Large intestine (tissue), 3 donors: ENCODE measurements around the gene EN1. TPM values are rescaled to one million over a fixed set of nuclear protein-coding genes. Genes with fewer than 3 reads are reported as not detected.

ENCODE experiments used
- DNase-seq, 2 donors: peaks; one replicate each; pipeline versions ENCODE4 v3.0.0 to v3.0.0-alpha.2; 2013
- H3K27ac ChIP-seq: one replicate; pipeline ENCODE4 v1.5.1; 2013; ENCODE audit warnings: low read length
- H3K27me3 ChIP-seq: 2 replicates; pipeline ENCODE4 v1.6.1; 2013; ENCODE audit warnings: low read length; ENCODE audit not compliant: control insufficient read depth, insufficient read depth
- H3K36me3 ChIP-seq: 2 replicates; pipeline ENCODE4 v1.6.1; 2013; ENCODE audit warnings: low read length; ENCODE audit not compliant: control insufficient read depth, insufficient read depth
- H3K4me1 ChIP-seq: one replicate; pipeline ENCODE4 v1.6.1; 2013; ENCODE audit warnings: low read length; ENCODE audit not compliant: control insufficient read depth, insufficient read depth
- H3K4me3 ChIP-seq: one replicate; pipeline ENCODE4 v1.5.1; 2013; ENCODE audit warnings: low read length
- H3K9me3 ChIP-seq: one replicate; pipeline ENCODE4 v1.6.1; 2013; ENCODE audit warnings: mild to moderate bottlenecking, low read depth, low read length, moderate library complexity; ENCODE audit not compliant: control insufficient read depth
- WGBS: methylation state at CpG from one replicate; pipeline ENCODE4 v1.1.5; 2013; ENCODE audit warnings: low lambda C conversion rate; ENCODE audit not compliant: insufficient coverage; 5-methylcytosine and 5-hydroxymethylcytosine counted together
- polyA plus RNA-seq: library from polyadenylated mRNA; unstranded; fragments of 120-200 nt; gene quantifications from one replicate; pipeline ENCODE4 v1.2.1, GENCODE V29; 2013

EN1 gene
- polyA plus RNA-seq, 1 donor: not detected

- H3K4me1 ChIP-seq: no peaks in the 10 kb centered on the region
- H3K4me3 ChIP-seq: no peak overlapping the region
- H3K27me3 ChIP-seq: peaks cover 51% of the 10 kb centered on the region
- peak in 1 of 2 donors; percentile 19 for DNase-seq
- WGBS: no CpG with 5 or more reads among the region's 3 CpGs
- H3K9me3 ChIP-seq: no peaks in the 10 kb centered on the region
- no peaks in the 10 kb centered on the region for H3K36me3 ChIP-seq
- no peak overlapping the region for H3K27ac ChIP-seq
Observed at GRCh38 chr2:118865106-118865505, 17.7 kb upstream of the EN1 start.

DNA sequence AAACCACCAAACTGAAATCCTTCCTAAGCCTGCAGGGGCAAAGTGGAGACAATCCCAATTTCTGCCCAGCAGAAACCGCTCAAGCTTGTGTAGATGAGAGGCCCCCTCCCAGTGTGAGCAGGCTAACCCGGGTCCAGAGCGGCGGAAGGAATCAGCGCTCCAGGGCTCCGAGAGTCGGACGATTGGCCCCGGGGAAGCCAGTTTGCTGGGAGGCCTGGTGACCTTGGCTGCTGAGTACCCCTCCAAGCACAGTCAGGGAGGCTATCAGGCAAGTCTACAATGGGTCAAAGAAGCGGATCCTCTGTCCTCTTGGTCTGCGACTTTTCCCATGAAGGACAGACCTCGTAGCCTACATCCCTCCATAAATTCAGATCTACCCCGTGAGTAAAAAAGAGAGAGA is 16.8 kb upstream of the EN1 start:
- no peak overlapping the region for H3K4me3 ChIP-seq
- peaks cover 60% of the 10 kb centered on the region for H3K27me3 ChIP-seq
- H3K36me3 ChIP-seq: no peaks in the 10 kb centered on the region
- H3K4me1 ChIP-seq: no peaks in the 10 kb centered on the region
- no peaks in the 10 kb centered on the region for H3K9me3 ChIP-seq
- H3K27ac ChIP-seq: no peak overlapping the region
- DNase-seq: no peak
- WGBS: no CpG with 5 or more reads among the region's 13 CpGs

- WGBS: 0% methylated on average over 1 of the region's 1 CpG
- no peak overlapping the region for H3K27ac ChIP-seq
- H3K4me3 ChIP-seq: no peak overlapping the region
- H3K27me3 ChIP-seq: peaks cover 81% of the 10 kb centered on the region
- no peaks in the 10 kb centered on the region for H3K36me3 ChIP-seq
- no peaks in the 10 kb centered on the region for H3K4me1 ChIP-seq
- no peak for DNase-seq
- H3K9me3 ChIP-seq: peaks cover 7% of the 10 kb centered on the region
Observed at GRCh38 chr2:118861731-118862130, 14.3 kb upstream of the EN1 start.

- Histone ChIP-seq H3K27me3 (peaks cover 86% of the 10 kb centered on the region), H3K27ac (no peak overlapping the region), H3K9me3 (peaks cover 7% of the 10 kb centered on the region), H3K4me3 (no peak overlapping the region), H3K4me1 (no peaks in the 10 kb centered on the region), H3K36me3 (no peaks in the 10 kb centered on the region)
- no CpG with 5 or more reads among the region's 7 CpGs for WGBS
- no peak for DNase-seq
Observed at GRCh38 chr2:118861242-118861641, 13.8 kb upstream of the EN1 start.

GRCh38 chr2:118860506-118860905 is 13.1 kb upstream of the EN1 start:
- H3K36me3 ChIP-seq: no peaks in the 10 kb centered on the region
- peaks cover 9% of the 10 kb centered on the region for H3K9me3 ChIP-seq
- H3K27ac ChIP-seq: no peak overlapping the region
- peaks cover 94% of the 10 kb centered on the region for H3K27me3 ChIP-seq
- no peak overlapping the region for H3K4me3 ChIP-seq
- H3K4me1 ChIP-seq: no peaks in the 10 kb centered on the region
- WGBS: no CpG with 5 or more reads among the region's 5 CpGs
- no peak for DNase-seq

DNA sequence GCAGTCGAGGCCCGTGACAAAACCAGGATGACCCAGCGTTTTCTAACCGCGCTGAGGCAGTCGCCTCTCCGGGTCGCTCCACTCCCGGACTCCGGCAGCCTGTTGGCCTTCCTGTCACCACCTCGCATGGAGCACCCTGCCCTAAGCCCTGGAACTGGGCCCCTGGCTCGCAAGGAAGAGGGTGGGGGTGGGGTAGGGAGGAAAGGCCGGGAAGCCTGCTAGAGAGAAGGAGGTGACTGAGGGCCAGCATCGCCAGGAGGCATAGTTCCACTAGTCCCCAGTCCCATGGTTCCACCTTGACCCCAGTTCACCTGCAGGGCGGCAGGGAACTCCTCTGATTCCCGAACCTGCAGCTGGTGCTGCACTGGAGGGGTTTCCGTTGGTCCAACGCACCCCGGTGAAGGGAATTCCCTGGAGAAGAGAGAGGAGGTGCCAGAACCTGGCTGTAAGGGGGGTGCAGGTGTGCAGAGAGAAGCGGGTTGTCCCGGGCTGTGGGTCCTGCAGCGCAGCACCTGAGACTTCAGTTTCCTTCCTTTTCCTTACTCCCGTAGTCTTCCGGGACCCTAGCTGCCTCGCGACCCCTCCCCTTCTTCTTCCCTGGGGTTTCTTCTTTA is 11.8 kb upstream of the EN1 start:
- WGBS: no CpG with 5 or more reads among the region's 26 CpGs
- no peak overlapping the region for H3K4me3 ChIP-seq
- H3K27me3 ChIP-seq: peaks cover 99% of the 10 kb centered on the region
- H3K4me1 ChIP-seq: no peaks in the 10 kb centered on the region
- peaks cover 12% of the 10 kb centered on the region for H3K9me3 ChIP-seq
- DNase-seq: no peak
- no peak overlapping the region for H3K27ac ChIP-seq
- H3K36me3 ChIP-seq: no peaks in the 10 kb centered on the region

GRCh38 chr2:118858485-118859156 is 11.2 kb upstream of the EN1 start:
- no peaks in the 10 kb centered on the region for H3K36me3 ChIP-seq
- DNase-seq: no peak
- H3K4me1 ChIP-seq: no peaks in the 10 kb centered on the region
- no peak overlapping the region for H3K4me3 ChIP-seq
- peaks cover 12% of the 10 kb centered on the region for H3K9me3 ChIP-seq
- H3K27ac ChIP-seq: no peak overlapping the region
- H3K27me3 ChIP-seq: peaks cover 99% of the 10 kb centered on the region
- WGBS: no CpG with 5 or more reads among the region's 40 CpGs

GRCh38 chr2:118857677-118858484 is 10.4 kb upstream of the EN1 start:
- no peak for DNase-seq
- Histone ChIP-seq H3K4me1 (no peaks in the 10 kb centered on the region), H3K27ac (no peak overlapping the region), H3K36me3 (no peaks in the 10 kb centered on the region), H3K27me3 (peaks cover 100% of the 10 kb centered on the region), H3K4me3 (no peak overlapping the region), H3K9me3 (peaks cover 12% of the 10 kb centered on the region)
- WGBS: no CpG with 5 or more reads among the region's 52 CpGs

DNA sequence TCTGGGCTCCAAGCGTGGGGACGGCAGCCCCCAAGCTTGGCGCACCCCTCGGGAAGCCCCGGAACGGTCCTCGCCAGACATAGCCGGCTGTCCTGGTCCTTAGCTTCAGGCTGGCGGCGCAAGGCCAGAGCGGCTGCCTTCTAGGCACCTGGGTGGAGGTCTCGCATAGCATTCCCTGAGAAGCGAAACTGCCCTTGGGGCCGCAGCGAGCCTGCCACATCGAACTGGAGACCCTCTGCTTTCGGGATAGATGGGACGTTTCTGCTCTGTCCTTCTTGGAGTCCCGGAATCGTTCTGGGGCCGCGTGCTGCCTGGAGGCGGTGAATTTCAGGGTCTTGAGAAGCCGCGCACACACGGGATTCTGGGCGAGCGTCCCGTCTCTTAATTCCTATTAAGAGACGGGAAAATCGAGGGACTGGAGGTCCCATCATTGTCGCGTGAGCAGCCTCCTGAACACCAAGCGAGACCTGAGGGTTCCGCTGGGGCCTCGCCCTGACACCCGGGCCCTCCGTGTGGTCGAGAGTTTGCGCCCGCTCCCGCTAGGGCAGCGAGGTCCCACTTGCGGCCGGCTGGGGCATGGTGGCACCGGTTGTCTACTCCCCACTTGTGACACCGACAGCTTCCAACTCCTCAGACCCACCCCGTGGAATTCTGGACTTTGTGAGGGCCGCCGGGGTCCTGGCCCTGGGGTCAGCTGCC is 9.7 kb upstream of the EN1 start:
- Histone ChIP-seq H3K27ac (no peak overlapping the region), H3K27me3 (peaks cover 100% of the 10 kb centered on the region), H3K9me3 (peaks cover 12% of the 10 kb centered on the region), H3K36me3 (no peaks in the 10 kb centered on the region), H3K4me1 (no peaks in the 10 kb centered on the region), H3K4me3 (no peak overlapping the region)
- no peak for DNase-seq
- no CpG with 5 or more reads among the region's 50 CpGs for WGBS

- Histone ChIP-seq H3K4me3 (no peak overlapping the region), H3K27me3 (peaks cover 100% of the 10 kb centered on the region), H3K4me1 (no peaks in the 10 kb centered on the region), H3K27ac (no peak overlapping the region), H3K36me3 (no peaks in the 10 kb centered on the region), H3K9me3 (peaks cover 12% of the 10 kb centered on the region)
- WGBS: 17% methylated on average over 1 of the region's 25 CpGs
- no peak for DNase-seq
Observed at GRCh38 chr2:118856330-118856977, 9.0 kb upstream of the EN1 start.
